Neural cell (in vitro differentiated cells): Measurements from ENCODE around the gene SPDYC. TPM values are rescaled to one million over a fixed set of nuclear protein-coding genes. Genes with fewer than 3 reads are reported as not detected.

Source experiments
- H2AFZ ChIP-seq: fragments of 200-600, 300-800 bp; sonication (generic), shearing (Covaris generic); 2 replicates; pipeline ENCODE4 v1.6.0; 2014; ENCODE audit warnings: low read depth, mild to moderate bottlenecking, antibody characterized with exemption, low read length, moderate library complexity
- H3F3A ChIP-seq: fragments of 200-600 bp; shearing (Covaris generic); 2 replicates; pipeline ENCODE4 v1.6.1; 2016; ENCODE audit warnings: mild to moderate bottlenecking, moderate library complexity, mixed read lengths, antibody characterized with exemption, low read length; ENCODE audit not compliant: insufficient read depth, poor library complexity, severe bottlenecking
- H3K27ac ChIP-seq: fragments of 200-600, 300-800 bp; sonication (generic), shearing (Covaris generic); 2 replicates; pipeline ENCODE4 v1.5.1; 2014; ENCODE audit warnings: mild to moderate bottlenecking, low read length, moderate library complexity
- H3K27me3 ChIP-seq: fragments of 300-800, 200-600 bp; sonication (generic), shearing (Covaris generic); 2 replicates; pipeline ENCODE4 v1.6.0; 2014; ENCODE audit warnings: mild to moderate bottlenecking, low read depth, low read length, moderate library complexity; ENCODE audit not compliant: insufficient read depth
- H3K36me3 ChIP-seq: fragments of 300-800, 200-600 bp; sonication (generic), shearing (Covaris generic); 2 replicates; pipeline ENCODE4 v1.5.1; 2014; ENCODE audit warnings: mild to moderate bottlenecking, antibody characterized with exemption, low read length, moderate library complexity; ENCODE audit not compliant: insufficient read depth
- H3K4me2 ChIP-seq: fragments of 300-800, 200-600 bp; sonication (generic), shearing (Covaris generic); 2 replicates; pipeline ENCODE4 v1.6.0; 2014; ENCODE audit warnings: mild to moderate bottlenecking, low read length
- H3K4me3 ChIP-seq: fragments of 300-800, 200-600 bp; sonication (generic), shearing (Covaris generic); 2 replicates; pipeline ENCODE4 v1.5.1; 2014; ENCODE audit warnings: mild to moderate bottlenecking, low read length, moderate library complexity
- H3K79me2 ChIP-seq: fragments of 200-600 bp; shearing (Covaris generic); replicated peaks from 2 replicates; pipeline ENCODE4 v1.6.0; 2014; ENCODE audit warnings: mild to moderate bottlenecking, low read length, moderate library complexity; ENCODE audit not compliant: insufficient read depth
- H3K9ac ChIP-seq: fragments of 300-800, 200-600 bp; sonication (generic), shearing (Covaris generic); 2 replicates; pipeline ENCODE4 v1.6.1; 2016; ENCODE audit warnings: mild to moderate bottlenecking, low read length, mixed read lengths
- H3K9me2 ChIP-seq: fragments of 200-600 bp; shearing (Covaris generic); 2 replicates; pipeline ENCODE4 v1.6.1; 2016; ENCODE audit warnings: mild to moderate bottlenecking, low read length, mixed read lengths; ENCODE audit not compliant: insufficient read depth
- H3K9me3 ChIP-seq: fragments of 200-600, 300-800 bp; sonication (generic), shearing (Covaris generic); 2 replicates; pipeline ENCODE4 v1.6.1; 2016; ENCODE audit warnings: mild to moderate bottlenecking, mixed run types, low read length, moderate library complexity, mixed read lengths
- H4K20me1 ChIP-seq: fragments of 200-600 bp; shearing (Covaris generic); 2 replicates; pipeline ENCODE4 v1.6.1; 2016; ENCODE audit warnings: mild to moderate bottlenecking, mixed run types; ENCODE audit not compliant: insufficient read depth
- EP300 ChIP-seq: fragments of 450-650 bp; conservative IDR thresholded peaks from 2 replicates; pipeline ENCODE4 v1.6.1; 2014; ENCODE audit warnings: antibody characterized with exemption, mild to moderate bottlenecking, moderate library complexity; ENCODE audit not compliant: poor library complexity, severe bottlenecking
- EZH2 ChIP-seq: fragments of 200-600, 300-800 bp; shearing (Covaris generic), sonication (generic); IDR thresholded peaks from 2 replicates; pipeline ENCODE4 v1.6.1; 2014; ENCODE audit warnings: antibody characterized with exemption, low read length, borderline replicate concordance, mild to moderate bottlenecking; ENCODE audit not compliant: insufficient read depth, poor library complexity, severe bottlenecking
- MXI1 ChIP-seq: fragments of 450-650 bp; conservative IDR thresholded peaks from 2 replicates; pipeline ENCODE4 v1.6.1; 2014; ENCODE audit warnings: antibody characterized with exemption, mild to moderate bottlenecking; ENCODE audit not compliant: poor library complexity, severe bottlenecking
- SMC3 ChIP-seq: fragments of 450-650 bp; conservative IDR thresholded peaks from 2 replicates; pipeline ENCODE4 v1.6.1; 2014; ENCODE audit warnings: antibody characterized with exemption, mild to moderate bottlenecking, moderate library complexity; ENCODE audit not compliant: poor library complexity
- TAF1 ChIP-seq: IDR thresholded peaks from 2 replicates; pipeline ENCODE4 v1.6.1; 2012; ENCODE audit warnings: low read depth
- polyA plus RNA-seq: library from polyadenylated mRNA; depleted of rRNA; stranded (reverse); fragments of >200 nt; gene quantifications from 2 replicates; pipeline ENCODE4 v1.2.3, GENCODE V29; 2014
- TF ChIP-seq, protein P1 (sequence below): IDR thresholded peaks from 2 replicates; pipeline ENCODE4 v1.6.1; 2012; ENCODE audit warnings: borderline replicate concordance

SPDYC gene
- polyA plus RNA-seq, 1 donor from 2014 or later: not detected

DNA sequence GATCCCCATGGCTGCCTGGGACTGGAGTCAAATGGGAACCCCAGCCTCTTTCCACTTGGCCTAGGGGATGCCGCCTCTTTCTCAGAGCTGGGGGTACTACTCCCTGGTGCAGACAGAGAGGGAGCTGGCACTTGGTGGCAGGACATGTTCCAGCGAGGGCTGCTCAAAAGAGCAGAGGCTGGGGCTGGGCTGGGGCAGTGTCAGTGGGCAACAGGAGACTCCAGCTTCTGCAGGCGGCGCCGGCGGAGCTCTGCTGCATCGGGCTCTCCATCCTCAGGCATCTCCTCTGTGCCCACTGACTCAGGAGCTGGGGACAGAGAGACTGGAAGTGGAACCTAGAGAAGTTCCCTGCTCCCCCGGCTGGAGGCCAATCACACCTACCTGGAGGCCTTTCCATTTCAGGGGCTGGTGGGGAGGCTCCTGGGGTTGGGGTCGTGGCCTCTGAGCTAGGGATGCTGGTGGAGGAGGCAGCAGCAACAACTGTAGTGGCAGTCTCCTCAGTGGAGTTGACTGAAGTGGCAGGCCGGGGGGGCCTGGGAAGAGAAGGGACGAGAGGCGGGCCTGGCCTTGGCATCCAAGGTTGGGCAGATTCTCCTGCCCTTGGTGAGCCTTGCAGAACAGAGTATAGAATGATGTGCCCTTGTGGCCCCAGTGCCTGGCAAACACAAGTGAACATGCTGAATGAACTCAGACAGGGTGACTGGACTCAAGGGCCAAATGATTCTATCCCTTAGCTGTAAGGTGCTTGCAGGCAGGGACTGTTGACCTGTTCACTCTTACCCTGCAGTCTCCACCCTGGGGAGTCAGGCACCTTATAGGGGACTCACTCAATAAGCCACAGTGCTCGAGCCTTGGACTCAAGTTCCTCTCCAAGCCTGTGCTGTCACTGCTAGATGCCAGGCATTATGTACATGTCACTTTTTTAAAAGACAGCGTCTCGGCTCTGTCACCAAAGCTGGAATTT lies 41.6 kb upstream of the SPDYC start:
- Histone ChIP-seq H3K9me2 (no peaks in the 10 kb centered on the region), H3K4me3 (no peak overlapping the region), H3F3A (no peaks in the 10 kb centered on the region), H3K27me3 (no peaks in the 10 kb centered on the region), H3K4me2 (no peak overlapping the region), H3K9ac (no peak overlapping the region), H3K9me3 (no peaks in the 10 kb centered on the region), H3K27ac (no peak overlapping the region), H3K36me3 (no peaks in the 10 kb centered on the region), H2AFZ (no peak overlapping the region), H4K20me1 (no peaks in the 10 kb centered on the region), H3K79me2 (peaks cover 19% of the 10 kb centered on the region)
- TF ChIP-seq EP300 (no peak), EZH2 (no peak), TAF1 (no peak), MXI1 (no peak), SMC3 (no peak)

DNA sequence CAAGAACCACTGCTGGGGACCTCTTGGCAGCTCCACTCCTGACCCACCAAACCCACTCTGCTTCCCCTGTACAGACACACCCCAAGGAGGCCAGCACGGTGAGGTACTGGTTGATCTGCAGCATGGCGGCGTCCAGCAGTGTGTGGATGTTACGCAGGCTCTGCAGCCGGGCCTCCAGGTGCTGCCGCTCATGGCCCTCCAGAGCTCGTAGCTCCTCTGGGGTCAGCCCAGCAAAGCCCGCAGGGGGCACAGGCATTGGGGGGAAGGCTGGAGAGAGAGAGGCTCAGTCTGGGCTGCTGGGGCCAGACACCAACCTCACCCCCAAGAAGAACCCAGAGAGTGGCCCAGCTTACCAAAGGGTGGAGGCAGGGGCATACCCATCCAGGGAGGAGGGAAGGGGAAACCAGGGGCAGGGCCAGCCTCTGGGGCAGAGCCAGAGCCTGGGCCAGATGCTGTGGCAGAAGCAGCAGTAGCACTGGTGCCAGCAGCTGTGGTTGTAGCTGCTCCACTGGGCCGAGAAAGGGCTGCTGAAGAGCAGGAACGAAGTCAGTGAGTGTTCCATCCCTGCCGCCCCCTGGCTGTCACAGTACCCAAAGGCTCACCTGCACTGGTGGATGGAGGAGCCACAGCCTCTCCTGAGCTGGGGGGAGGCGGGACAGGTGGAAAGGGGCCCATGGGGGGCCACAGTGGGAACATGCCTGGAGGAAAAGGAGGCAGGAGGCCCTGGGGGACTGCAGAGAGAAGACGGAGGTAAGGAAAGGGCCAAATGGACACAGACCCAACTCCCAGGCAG lies 40.2 kb upstream of the SPDYC start:
- H3F3A ChIP-seq: no peaks in the 10 kb centered on the region
- peaks cover 16% of the 10 kb centered on the region for H3K79me2 ChIP-seq
- no peak overlapping the region for H3K4me3 ChIP-seq
- H3K9me2 ChIP-seq: no peaks in the 10 kb centered on the region
- no peaks in the 10 kb centered on the region for H3K9me3 ChIP-seq
- H3K36me3 ChIP-seq: no peaks in the 10 kb centered on the region
- H3K4me2 ChIP-seq: no peak overlapping the region
- H2AFZ ChIP-seq: no peak overlapping the region
- H3K27ac ChIP-seq: no peak overlapping the region
- H3K9ac ChIP-seq: no peak overlapping the region
- no peaks in the 10 kb centered on the region for H3K27me3 ChIP-seq
- H4K20me1 ChIP-seq: no peaks in the 10 kb centered on the region
- TF ChIP-seq, protein P1, sequence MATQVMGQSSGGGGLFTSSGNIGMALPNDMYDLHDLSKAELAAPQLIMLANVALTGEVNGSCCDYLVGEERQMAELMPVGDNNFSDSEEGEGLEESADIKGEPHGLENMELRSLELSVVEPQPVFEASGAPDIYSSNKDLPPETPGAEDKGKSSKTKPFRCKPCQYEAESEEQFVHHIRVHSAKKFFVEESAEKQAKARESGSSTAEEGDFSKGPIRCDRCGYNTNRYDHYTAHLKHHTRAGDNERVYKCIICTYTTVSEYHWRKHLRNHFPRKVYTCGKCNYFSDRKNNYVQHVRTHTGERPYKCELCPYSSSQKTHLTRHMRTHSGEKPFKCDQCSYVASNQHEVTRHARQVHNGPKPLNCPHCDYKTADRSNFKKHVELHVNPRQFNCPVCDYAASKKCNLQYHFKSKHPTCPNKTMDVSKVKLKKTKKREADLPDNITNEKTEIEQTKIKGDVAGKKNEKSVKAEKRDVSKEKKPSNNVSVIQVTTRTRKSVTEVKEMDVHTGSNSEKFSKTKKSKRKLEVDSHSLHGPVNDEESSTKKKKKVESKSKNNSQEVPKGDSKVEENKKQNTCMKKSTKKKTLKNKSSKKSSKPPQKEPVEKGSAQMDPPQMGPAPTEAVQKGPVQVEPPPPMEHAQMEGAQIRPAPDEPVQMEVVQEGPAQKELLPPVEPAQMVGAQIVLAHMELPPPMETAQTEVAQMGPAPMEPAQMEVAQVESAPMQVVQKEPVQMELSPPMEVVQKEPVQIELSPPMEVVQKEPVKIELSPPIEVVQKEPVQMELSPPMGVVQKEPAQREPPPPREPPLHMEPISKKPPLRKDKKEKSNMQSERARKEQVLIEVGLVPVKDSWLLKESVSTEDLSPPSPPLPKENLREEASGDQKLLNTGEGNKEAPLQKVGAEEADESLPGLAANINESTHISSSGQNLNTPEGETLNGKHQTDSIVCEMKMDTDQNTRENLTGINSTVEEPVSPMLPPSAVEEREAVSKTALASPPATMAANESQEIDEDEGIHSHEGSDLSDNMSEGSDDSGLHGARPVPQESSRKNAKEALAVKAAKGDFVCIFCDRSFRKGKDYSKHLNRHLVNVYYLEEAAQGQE: no peak
- TF ChIP-seq EZH2 (no peak), SMC3 (no peak)
